HG02884 (cell line): ENCODE measurements around the gene ANTKMT.

ENCODE experiments used
- ATAC-seq: cut with Tn5 transposase; IDR thresholded peaks from one replicate; pipeline ENCODE4 v1.9.1; 2021; ENCODE audit warnings: mild to moderate bottlenecking, moderate library complexity; ENCODE audit not compliant: unreplicated experiment

Gene ANTKMT

GRCh38 chr16:726188-726437 lies 5.2 kb downstream of the ANTKMT start:
- ATAC-seq: no peak

GRCh38 chr16:726438-727290 lies 5.7 kb downstream of the ANTKMT start, which contains the start of the genes CCDC78 and HAGHL:
CCDC78 (minus strand) TSS chr16:726443; CDS start chr16:726367, 76 bp downstream.
HAGHL (plus strand) TSS chr16:727106; CDS start chr16:727510, 404 bp downstream.
- no peak for ATAC-seq

GRCh38 chr16:727291-727977 lies 6.5 kb downstream of the ANTKMT start:
- no peak for ATAC-seq

GRCh38 chr16:728131-728889 lies 7.4 kb downstream of the ANTKMT start:
- no peak for ATAC-seq

- no peak for ATAC-seq
These were observed 8.2 kb downstream of the ANTKMT start for GRCh38 chr16:728890-729744.

- no peak for ATAC-seq
These were observed 9.1 kb downstream of the ANTKMT start for GRCh38 chr16:729768-730665.

GRCh38 chr16:730666-731509 lies 9.9 kb downstream of the ANTKMT start:
- no peak for ATAC-seq

GRCh38 chr16:732332-732731 lies 11.4 kb downstream of the ANTKMT start:
- ATAC-seq: no peak

- no peak for ATAC-seq
These were observed 12.0 kb downstream of the ANTKMT start for GRCh38 chr16:732936-733335.

- no peak for ATAC-seq
These were observed 12.6 kb downstream of the ANTKMT start for GRCh38 chr16:733382-734207.

- ATAC-seq: no peak
These were observed 13.4 kb downstream of the ANTKMT start for GRCh38 chr16:734208-734980.

GRCh38 chr16:734981-735881 lies 14.3 kb downstream of the ANTKMT start:
- no peak for ATAC-seq

GRCh38 chr16:735982-736453 lies 15.1 kb downstream of the ANTKMT start:
- ATAC-seq: no peak

- ATAC-seq: no peak
These were observed 16.1 kb downstream of the ANTKMT start for GRCh38 chr16:736936-737481.

GRCh38 chr16:739560-740458 lies 18.9 kb downstream of the ANTKMT start:
- ATAC-seq: no peak
